Loucy (cell line): ENCODE data around the gene DTNA.

Experiments
- H2AFZ ChIP-seq: fragments of 200-600 bp; sonication (generic); 2 replicates; pipeline ENCODE4 v1.6.0; 2016; ENCODE audit warnings: antibody characterized with exemption, mild to moderate bottlenecking, low read length, moderate library complexity
- H3F3A ChIP-seq: fragments of 200-600 bp; 2 replicates; pipeline ENCODE4 v1.6.0; 2016; ENCODE audit warnings: antibody characterized with exemption, low read depth, mild to moderate bottlenecking
- H3K27me3 ChIP-seq: fragments of 200-600 bp; sonication (generic); 2 replicates; pipeline ENCODE4 v1.6.1; 2014; ENCODE audit warnings: low read length, mild to moderate bottlenecking; ENCODE audit not compliant: insufficient read depth, poor library complexity, severe bottlenecking
- H3K36me3 ChIP-seq: fragments of 200-600 bp; sonication (generic); 2 replicates; pipeline ENCODE4 v1.6.1; 2016; ENCODE audit warnings: low read length; ENCODE audit not compliant: insufficient read depth
- H3K4me1 ChIP-seq: fragments of 200-600 bp; sonication (generic); 2 replicates; pipeline ENCODE4 v1.5.1; 2014; ENCODE audit warnings: low read length, mild to moderate bottlenecking; ENCODE audit not compliant: insufficient read depth, poor library complexity, severe bottlenecking
- H3K4me2 ChIP-seq: fragments of 200-600 bp; sonication (generic); 2 replicates; pipeline ENCODE4 v1.6.0; 2014; ENCODE audit warnings: antibody characterized with exemption, low read length, low read depth, mild to moderate bottlenecking; ENCODE audit not compliant: poor library complexity, severe bottlenecking
- H3K4me3 ChIP-seq: fragments of 200-600 bp; sonication (generic); 2 replicates; pipeline ENCODE4 v1.5.1; 2014; ENCODE audit warnings: low read length, mild to moderate bottlenecking, mixed read lengths; ENCODE audit not compliant: poor library complexity, severe bottlenecking
- H3K79me2 ChIP-seq: fragments of 200-600 bp; sonication (generic); 2 replicates; pipeline ENCODE4 v1.6.1; 2014; ENCODE audit warnings: low read length; ENCODE audit not compliant: insufficient read depth
- H3K9ac ChIP-seq: fragments of 200-600 bp; sonication (generic); 2 replicates; pipeline ENCODE4 v1.6.0; 2014; ENCODE audit warnings: mild to moderate bottlenecking, low read depth, low read length, moderate library complexity; ENCODE audit not compliant: poor library complexity, severe bottlenecking
- H3K9me2 ChIP-seq: fragments of 200-600 bp; sonication (generic); replicated peaks from 2 replicates; pipeline ENCODE4 v1.6.1; 2016; ENCODE audit warnings: low read depth, low read length, mixed read lengths
- H3K9me3 ChIP-seq: fragments of 200-600 bp; sonication (generic); 2 replicates; pipeline ENCODE4 v1.6.1; 2014; ENCODE audit warnings: mild to moderate bottlenecking, antibody characterized with exemption, low read length, low read depth; ENCODE audit not compliant: insufficient read depth
- H4K20me1 ChIP-seq: fragments of 200-600 bp; sonication (generic); 2 replicates; pipeline ENCODE4 v1.6.0; 2014; ENCODE audit warnings: antibody characterized with exemption, low read length, mild to moderate bottlenecking; ENCODE audit not compliant: insufficient read depth, poor library complexity, severe bottlenecking
- EZH2phosphoT487 ChIP-seq: fragments of 200-600 bp; IDR thresholded peaks from 2 replicates; pipeline ENCODE4 v1.6.1; 2018; ENCODE audit warnings: antibody characterized with exemption, mild to moderate bottlenecking, moderate library complexity, borderline replicate concordance
- TF ChIP-seq, protein P1 (sequence below): fragments of 200-600 bp; sonication (generic); conservative IDR thresholded peaks from 2 replicates; pipeline ENCODE4 v1.5.1; 2014; ENCODE audit warnings: mild to moderate bottlenecking, antibody characterized with exemption, low read length

The DTNA gene

DNA sequence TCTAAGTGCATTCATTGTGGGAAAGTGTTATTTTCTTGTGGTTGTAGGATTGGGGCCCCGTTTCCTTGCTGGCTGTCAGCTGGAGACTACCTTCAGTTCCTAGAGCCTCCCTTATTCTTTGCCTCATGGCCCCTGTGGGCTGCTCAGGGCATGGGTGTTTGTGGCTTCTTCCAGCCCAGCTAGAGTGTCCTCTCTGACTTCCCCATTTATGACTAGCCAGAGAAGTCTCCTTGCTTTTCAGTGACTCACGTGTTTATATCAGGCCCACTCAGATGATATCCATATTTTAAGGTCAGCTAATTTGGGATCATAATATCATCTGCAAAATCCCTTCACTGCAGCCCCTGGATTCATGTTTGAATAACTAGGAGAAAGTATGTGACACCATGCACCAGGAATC lies 62.8 kb downstream of the DTNA start:
- H3K4me2 ChIP-seq = no peak overlapping the region
- no peak overlapping the region for H3K4me3 ChIP-seq
- TF ChIP-seq, protein P1, sequence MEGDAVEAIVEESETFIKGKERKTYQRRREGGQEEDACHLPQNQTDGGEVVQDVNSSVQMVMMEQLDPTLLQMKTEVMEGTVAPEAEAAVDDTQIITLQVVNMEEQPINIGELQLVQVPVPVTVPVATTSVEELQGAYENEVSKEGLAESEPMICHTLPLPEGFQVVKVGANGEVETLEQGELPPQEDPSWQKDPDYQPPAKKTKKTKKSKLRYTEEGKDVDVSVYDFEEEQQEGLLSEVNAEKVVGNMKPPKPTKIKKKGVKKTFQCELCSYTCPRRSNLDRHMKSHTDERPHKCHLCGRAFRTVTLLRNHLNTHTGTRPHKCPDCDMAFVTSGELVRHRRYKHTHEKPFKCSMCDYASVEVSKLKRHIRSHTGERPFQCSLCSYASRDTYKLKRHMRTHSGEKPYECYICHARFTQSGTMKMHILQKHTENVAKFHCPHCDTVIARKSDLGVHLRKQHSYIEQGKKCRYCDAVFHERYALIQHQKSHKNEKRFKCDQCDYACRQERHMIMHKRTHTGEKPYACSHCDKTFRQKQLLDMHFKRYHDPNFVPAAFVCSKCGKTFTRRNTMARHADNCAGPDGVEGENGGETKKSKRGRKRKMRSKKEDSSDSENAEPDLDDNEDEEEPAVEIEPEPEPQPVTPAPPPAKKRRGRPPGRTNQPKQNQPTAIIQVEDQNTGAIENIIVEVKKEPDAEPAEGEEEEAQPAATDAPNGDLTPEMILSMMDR = no peak
- no peak for TF ChIP-seq EZH2phosphoT487

DNA sequence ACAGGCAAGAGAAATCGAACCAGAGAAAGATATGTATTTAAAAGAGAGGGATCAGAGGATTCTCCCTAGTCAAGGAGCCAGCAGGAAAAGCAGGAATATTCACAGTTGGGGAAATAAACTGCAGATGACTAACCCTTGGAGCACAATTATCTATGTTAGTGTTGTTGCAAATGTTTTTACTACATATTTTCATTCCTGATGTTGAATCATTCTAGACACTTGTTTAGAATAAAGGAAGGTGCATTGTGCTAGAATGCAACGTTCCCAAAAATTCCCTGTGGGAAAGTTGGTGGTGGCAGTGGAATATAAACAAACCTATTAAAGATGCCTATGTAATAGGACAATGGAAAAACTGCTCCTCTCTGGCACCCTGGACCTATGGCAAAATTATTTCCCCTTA lies 63.3 kb downstream of the DTNA start:
- Histone ChIP-seq H3K9me2 (no peaks in the 10 kb centered on the region), H3K4me3 (no peak overlapping the region), H3K4me2 (no peak overlapping the region), H3K9me3 (no peaks in the 10 kb centered on the region), H3K4me1 (no peaks in the 10 kb centered on the region), H3K9ac (no peak overlapping the region), H3K79me2 (no peaks in the 10 kb centered on the region), H2AFZ (no peak overlapping the region), H4K20me1 (no peaks in the 10 kb centered on the region), H3F3A (no peaks in the 10 kb centered on the region), H3K27me3 (no peaks in the 10 kb centered on the region), H3K36me3 (no peaks in the 10 kb centered on the region)
- TF ChIP-seq, protein P1 = no peak
- TF ChIP-seq EZH2phosphoT487 = no peak

More for the DNA sequence above, 62.8 kb downstream of the DTNA start:
- no peaks in the 10 kb centered on the region for H3K4me1 ChIP-seq
- no peaks in the 10 kb centered on the region for H4K20me1 ChIP-seq
- H3K9me3 ChIP-seq = no peaks in the 10 kb centered on the region
- H2AFZ ChIP-seq = no peak overlapping the region
- no peaks in the 10 kb centered on the region for H3K9me2 ChIP-seq
- no peaks in the 10 kb centered on the region for H3K36me3 ChIP-seq
- H3K9ac ChIP-seq = no peak overlapping the region
- H3K79me2 ChIP-seq = no peaks in the 10 kb centered on the region
- H3F3A ChIP-seq = no peaks in the 10 kb centered on the region
- H3K27me3 ChIP-seq = no peaks in the 10 kb centered on the region

DNA sequence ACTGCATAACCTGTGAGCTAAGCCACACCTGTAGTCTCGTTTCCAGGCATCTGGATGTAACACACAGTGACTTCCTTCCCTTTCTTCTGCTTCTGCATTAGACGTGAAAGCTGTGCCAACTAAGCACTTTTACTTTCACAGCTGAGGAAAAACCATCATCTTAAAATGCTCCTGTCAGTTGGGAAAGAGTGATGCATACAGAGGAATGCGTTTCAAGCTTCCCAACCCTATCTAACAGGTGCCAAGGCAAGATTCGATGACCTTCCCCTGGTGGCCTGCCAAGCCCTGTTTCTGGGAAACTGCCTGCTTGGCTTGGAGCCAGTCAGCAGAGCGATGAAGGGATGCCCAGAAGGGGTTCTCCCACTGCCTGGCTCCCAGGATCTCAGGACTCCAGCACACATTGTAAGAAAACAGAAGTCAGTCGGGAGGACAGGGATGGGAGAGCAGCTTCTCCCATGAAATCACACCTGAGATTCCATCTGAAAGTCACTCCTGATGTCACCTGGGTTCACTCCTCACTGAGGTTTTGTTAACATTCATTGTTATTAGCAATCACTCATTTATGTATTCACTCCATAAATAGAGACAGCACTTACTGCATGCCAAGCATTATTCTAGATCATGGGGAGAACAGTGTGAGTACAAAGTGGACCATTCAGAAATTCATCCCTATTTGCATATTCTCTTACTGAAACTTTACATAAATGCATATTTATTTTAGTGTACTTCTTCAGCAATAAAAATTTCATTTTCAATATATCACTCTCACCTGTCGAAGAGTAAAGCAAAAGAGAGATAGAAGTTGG lies 64.1 kb downstream of the DTNA start:
- H3K9me2 ChIP-seq = no peaks in the 10 kb centered on the region
- no peaks in the 10 kb centered on the region for H3K9me3 ChIP-seq
- no peak overlapping the region for H2AFZ ChIP-seq
- H4K20me1 ChIP-seq = no peaks in the 10 kb centered on the region
- no peaks in the 10 kb centered on the region for H3K4me1 ChIP-seq
- H3K9ac ChIP-seq = no peak overlapping the region
- H3F3A ChIP-seq = no peaks in the 10 kb centered on the region
- H3K36me3 ChIP-seq = no peaks in the 10 kb centered on the region
- no peaks in the 10 kb centered on the region for H3K27me3 ChIP-seq
- no peak for TF ChIP-seq EZH2phosphoT487
- TF ChIP-seq, protein P1 = no peak
- no peak overlapping the region for H3K4me2 ChIP-seq
- no peak overlapping the region for H3K4me3 ChIP-seq
- no peaks in the 10 kb centered on the region for H3K79me2 ChIP-seq
